Measurements from ENCODE around the gene NKX6-2.

DNA sequence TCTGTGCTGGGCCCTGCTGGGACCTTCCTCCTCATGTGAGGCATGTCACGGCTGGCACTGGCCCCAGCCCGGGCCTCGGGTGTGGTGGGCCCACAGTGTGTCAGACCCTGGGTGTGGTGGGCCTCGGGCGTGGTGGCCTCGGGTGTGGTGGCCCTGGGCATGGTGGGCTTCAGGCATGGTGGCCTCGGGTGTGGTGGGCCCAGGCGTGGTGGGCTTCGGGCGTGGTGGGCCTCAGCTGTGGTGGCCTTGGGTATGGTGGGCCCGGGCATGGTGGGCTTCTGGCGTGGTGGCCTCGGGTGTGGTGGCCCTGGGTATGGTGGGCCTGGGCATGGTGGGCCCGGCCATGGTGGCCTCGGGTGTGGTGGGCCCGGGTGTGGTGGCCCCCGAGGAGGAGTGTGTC lies 40.4 kb downstream of the NKX6-2 start:
- no peak for TF ChIP-seq EZH2 (IDR thresholded peaks at IDR 0.05; ENCODE audit: borderline replicate concordance, low read length)
- TF ChIP-seq, protein P1, sequence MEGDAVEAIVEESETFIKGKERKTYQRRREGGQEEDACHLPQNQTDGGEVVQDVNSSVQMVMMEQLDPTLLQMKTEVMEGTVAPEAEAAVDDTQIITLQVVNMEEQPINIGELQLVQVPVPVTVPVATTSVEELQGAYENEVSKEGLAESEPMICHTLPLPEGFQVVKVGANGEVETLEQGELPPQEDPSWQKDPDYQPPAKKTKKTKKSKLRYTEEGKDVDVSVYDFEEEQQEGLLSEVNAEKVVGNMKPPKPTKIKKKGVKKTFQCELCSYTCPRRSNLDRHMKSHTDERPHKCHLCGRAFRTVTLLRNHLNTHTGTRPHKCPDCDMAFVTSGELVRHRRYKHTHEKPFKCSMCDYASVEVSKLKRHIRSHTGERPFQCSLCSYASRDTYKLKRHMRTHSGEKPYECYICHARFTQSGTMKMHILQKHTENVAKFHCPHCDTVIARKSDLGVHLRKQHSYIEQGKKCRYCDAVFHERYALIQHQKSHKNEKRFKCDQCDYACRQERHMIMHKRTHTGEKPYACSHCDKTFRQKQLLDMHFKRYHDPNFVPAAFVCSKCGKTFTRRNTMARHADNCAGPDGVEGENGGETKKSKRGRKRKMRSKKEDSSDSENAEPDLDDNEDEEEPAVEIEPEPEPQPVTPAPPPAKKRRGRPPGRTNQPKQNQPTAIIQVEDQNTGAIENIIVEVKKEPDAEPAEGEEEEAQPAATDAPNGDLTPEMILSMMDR (IDR thresholded peaks at IDR 0.05; ENCODE audit: low read length): no peak
